ENCODE measurements around the gene NR1H3. TPM values are rescaled to one million over a fixed set of nuclear protein-coding genes. Genes with fewer than 3 reads are reported as not detected.

NR1H3 gene
- total RNA-seq, 3 donors from 2014 or later = 49.1 to 73.5 (median 50.6) TPM

DNA sequence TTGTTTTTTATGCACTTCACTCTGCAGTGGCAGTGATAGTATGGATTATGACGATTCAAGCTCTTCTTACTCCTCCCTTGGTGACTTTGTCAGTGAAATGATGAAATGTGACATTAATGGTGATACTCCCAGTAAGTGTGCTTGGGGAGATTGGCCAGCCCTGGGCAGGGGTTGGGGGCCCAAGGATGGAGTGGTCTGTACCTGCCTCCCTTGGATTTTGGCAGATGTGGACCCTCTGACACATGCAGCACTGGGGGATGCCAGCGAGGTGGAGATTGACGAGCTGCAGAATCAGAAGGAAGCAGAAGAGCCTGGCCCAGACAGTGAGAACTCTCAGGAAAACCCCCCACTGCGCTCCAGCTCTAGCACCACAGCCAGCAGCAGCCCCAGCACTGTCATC lies 26.4 kb downstream of the NR1H3 start:
- TF ChIP-seq, protein P1, sequence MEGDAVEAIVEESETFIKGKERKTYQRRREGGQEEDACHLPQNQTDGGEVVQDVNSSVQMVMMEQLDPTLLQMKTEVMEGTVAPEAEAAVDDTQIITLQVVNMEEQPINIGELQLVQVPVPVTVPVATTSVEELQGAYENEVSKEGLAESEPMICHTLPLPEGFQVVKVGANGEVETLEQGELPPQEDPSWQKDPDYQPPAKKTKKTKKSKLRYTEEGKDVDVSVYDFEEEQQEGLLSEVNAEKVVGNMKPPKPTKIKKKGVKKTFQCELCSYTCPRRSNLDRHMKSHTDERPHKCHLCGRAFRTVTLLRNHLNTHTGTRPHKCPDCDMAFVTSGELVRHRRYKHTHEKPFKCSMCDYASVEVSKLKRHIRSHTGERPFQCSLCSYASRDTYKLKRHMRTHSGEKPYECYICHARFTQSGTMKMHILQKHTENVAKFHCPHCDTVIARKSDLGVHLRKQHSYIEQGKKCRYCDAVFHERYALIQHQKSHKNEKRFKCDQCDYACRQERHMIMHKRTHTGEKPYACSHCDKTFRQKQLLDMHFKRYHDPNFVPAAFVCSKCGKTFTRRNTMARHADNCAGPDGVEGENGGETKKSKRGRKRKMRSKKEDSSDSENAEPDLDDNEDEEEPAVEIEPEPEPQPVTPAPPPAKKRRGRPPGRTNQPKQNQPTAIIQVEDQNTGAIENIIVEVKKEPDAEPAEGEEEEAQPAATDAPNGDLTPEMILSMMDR (IDR thresholded peaks at IDR 0.05) = no peak
- intact Hi-C loops (cut with DNase I, micrococcal nuclease) = no loop called here
- ATAC-seq = no peak
- no peaks in the 10 kb centered on the region for H3K9me3 ChIP-seq
- H3K36me3 ChIP-seq (ENCODE audit: low read depth) = peaks cover 52% of the 10 kb centered on the region
- H3K4me1 ChIP-seq (ENCODE audit: low read depth) = no peaks in the 10 kb centered on the region
- no peak overlapping the region for H3K4me3 ChIP-seq
- no peak for DNase-seq

DNA sequence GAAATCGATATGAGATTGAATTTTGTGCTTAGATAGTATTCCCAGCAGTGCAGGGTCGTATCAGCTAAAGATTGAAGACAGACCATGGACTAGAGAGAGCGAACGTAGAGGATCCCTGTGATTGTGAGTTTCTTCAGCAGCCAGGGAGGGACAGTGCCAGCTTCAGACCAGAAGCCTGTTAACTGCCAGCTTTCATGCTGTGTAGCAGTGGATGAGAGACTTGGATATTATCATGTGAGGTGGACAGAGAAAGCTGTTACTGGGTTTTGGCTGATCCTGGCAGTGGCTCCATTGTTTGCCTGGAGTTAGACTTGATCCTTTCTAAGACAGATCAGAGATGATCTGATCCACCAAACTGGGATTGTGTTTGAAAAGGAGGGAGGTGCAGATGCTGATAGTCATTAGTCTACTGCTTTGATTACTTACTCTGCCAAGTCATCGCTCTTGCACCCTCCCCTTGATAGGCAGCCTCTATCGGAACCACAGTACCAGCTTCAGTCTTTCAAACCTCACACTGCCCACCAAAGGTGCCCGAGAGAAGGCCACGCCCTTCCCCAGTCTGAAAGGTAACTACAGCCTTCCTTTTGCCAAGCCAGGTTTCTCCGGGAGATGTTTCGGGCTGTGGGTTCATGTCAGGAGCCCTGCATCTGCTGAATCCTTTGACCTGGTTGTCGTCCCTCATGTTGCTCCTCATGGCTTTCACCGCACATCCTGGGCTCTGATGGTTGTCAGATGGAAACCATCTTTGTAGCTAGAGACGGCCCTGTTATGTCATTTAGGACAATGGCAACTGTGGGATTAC lies 28.4 kb downstream of the NR1H3 start:
- intact Hi-C loops (cut with DNase I, micrococcal nuclease) = no loop called here
- H3K36me3 ChIP-seq (ENCODE audit: low read depth) = peaks cover 57% of the 10 kb centered on the region

DNA sequence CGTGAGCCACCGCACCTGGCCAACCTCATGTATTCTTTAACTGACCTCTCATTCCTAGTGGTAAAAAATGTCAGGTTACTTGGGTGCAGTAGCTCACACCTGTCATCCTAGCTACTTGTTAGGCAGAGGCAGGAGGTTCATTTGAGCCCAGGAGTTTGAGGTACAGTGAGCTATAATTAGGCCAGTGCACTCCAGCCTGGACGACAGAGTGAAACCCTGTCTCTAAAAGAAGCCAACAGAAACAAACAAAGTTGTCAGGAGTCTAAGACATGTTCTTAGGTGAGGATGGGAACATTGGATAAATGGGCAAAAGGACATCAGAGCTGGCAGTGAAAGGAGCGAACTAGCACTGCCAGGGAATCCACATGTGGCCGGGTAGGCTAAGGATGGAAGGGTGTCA lies 30.3 kb downstream of the NR1H3 start:
- Histone ChIP-seq H3K36me3 (ENCODE audit: low read depth) (peaks cover 51% of the 10 kb centered on the region), H3K4me1 (ENCODE audit: low read depth) (no peaks in the 10 kb centered on the region), H3K4me3 (no peak overlapping the region), H3K9me3 (no peaks in the 10 kb centered on the region)
- no peak for ATAC-seq
- TF ChIP-seq, protein P1 (IDR thresholded peaks at IDR 0.05) = no peak
- intact Hi-C loops (cut with DNase I, micrococcal nuclease) = no loop called here
- DNase-seq = no peak

More for the DNA sequence above, 28.4 kb downstream of the NR1H3 start:
- H3K9me3 ChIP-seq = no peaks in the 10 kb centered on the region
- H3K4me1 ChIP-seq (ENCODE audit: low read depth) = no peaks in the 10 kb centered on the region
- ATAC-seq (no peak), DNase-seq (no peak)
- H3K4me3 ChIP-seq = no peak overlapping the region
- TF ChIP-seq, protein P1 (IDR thresholded peaks at IDR 0.05) = no peak

DNA sequence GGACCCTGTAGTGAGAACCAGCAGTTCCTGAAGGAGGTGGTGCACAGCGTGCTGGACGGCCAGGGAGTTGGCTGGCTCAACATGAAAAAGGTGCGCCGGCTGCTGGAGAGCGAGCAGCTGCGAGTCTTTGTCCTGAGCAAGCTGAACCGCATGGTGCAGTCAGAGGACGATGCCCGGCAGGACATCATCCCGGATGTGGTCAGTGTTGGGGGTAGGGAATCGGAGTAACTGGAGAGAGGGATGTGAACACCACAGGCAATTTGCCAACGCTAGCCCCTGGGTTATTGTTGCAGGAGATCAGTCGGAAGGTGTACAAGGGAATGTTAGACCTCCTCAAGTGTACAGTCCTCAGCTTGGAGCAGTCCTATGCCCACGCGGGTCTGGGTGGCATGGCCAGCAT lies 32.1 kb downstream of the NR1H3 start:
- TF ChIP-seq, protein P1 (IDR thresholded peaks at IDR 0.05) = no peak
- ATAC-seq (no peak), DNase-seq (no peak)
- H3K9me3 ChIP-seq = no peaks in the 10 kb centered on the region
- no peaks in the 10 kb centered on the region for H3K4me1 ChIP-seq (ENCODE audit: low read depth)
- H3K36me3 ChIP-seq (ENCODE audit: low read depth) = peaks cover 45% of the 10 kb centered on the region
- intact Hi-C loops (cut with DNase I, micrococcal nuclease) = no loop called here
- H3K4me3 ChIP-seq = no peak overlapping the region

DNA sequence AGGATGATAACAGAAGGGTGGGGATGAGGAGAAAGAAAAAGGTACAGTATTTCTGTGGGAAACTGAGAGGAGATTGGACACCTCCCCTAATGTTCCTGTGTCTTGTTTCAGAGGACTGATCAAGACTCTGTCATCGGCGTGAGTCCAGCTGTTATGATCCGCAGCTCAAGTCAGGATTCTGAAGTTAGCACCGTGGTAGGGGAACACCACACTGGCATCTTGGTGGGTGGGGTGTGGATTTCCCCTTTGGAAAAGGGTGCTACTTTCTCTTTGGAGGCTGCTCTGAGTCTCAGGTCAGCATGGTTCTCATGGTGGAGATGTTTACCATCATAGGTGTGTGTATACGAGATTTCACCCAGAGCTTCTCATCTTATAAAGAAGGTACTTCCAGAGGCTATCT lies 37.6 kb downstream of the NR1H3 start:
- H3K4me3 ChIP-seq = no peak overlapping the region
- peaks cover 5% of the 10 kb centered on the region for H3K9me3 ChIP-seq
- intact Hi-C loops (cut with DNase I, micrococcal nuclease) = no loop called here
- DNase-seq (no peak), ATAC-seq (no peak)
- TF ChIP-seq, protein P1 (IDR thresholded peaks at IDR 0.05) = no peak
- H3K4me1 ChIP-seq (ENCODE audit: low read depth) = no peaks in the 10 kb centered on the region
- H3K36me3 ChIP-seq (ENCODE audit: low read depth) = peaks cover 11% of the 10 kb centered on the region

Measured in mucosa of descending colon (tissue), 3 donors.